Ovary (tissue), 3 donors: ENCODE data around the gene MAD1L1.

Experiments used
- EP300 ChIP-seq: sonication (generic); formaldehyde crosslinking; IDR thresholded peaks from one replicate; pipeline ENCODE4 v1.6.1; 2017; ENCODE audit warnings: antibody characterized with exemption
- POLR2A ChIP-seq: fragments of 450-650 bp; IDR thresholded peaks from one replicate; pipeline ENCODE4 v1.6.1; 2017; ENCODE audit warnings: antibody characterized with exemption, mild to moderate bottlenecking, moderate library complexity
- TF ChIP-seq, protein P1 (sequence below), 3 donors: fragments of 450-650 bp in 2 of 3; fragments of 200-600 bp in 1 of 3; IDR thresholded peaks; one replicate each; pipeline versions ENCODE4 v1.5.1 to v1.8.0; 2016 to 2022; ENCODE audit warnings: antibody characterized with exemption in 3 of 3, mild to moderate bottlenecking in 1 of 3
- donor health status: DM: no; HTN: no; CAD: no.

DNA sequence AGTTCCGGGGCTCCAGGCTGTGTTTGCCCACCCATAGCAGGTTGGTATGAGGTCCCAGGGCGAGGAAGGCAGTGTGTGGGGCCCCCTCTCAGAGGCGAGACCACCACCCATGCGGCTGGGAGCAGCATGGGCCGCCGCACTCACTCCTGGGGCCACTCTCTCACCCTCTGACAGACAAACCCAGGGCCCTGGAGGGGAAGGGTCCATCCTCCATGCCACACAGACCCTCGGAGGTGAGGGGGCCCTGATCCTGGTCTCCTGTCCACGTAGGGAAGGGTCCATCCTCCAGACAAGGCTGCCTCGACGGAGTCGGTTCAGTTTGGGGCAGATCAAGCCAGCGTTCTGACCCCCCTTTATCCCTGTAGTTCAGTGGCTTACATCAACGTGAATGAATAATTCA, 331.9 kb downstream of the MAD1L1 start:
- TF ChIP-seq EP300 = no peak
- TF ChIP-seq, protein P1, sequence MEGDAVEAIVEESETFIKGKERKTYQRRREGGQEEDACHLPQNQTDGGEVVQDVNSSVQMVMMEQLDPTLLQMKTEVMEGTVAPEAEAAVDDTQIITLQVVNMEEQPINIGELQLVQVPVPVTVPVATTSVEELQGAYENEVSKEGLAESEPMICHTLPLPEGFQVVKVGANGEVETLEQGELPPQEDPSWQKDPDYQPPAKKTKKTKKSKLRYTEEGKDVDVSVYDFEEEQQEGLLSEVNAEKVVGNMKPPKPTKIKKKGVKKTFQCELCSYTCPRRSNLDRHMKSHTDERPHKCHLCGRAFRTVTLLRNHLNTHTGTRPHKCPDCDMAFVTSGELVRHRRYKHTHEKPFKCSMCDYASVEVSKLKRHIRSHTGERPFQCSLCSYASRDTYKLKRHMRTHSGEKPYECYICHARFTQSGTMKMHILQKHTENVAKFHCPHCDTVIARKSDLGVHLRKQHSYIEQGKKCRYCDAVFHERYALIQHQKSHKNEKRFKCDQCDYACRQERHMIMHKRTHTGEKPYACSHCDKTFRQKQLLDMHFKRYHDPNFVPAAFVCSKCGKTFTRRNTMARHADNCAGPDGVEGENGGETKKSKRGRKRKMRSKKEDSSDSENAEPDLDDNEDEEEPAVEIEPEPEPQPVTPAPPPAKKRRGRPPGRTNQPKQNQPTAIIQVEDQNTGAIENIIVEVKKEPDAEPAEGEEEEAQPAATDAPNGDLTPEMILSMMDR (IDR thresholded peaks at IDR 0.05) = no peak
- no peak for TF ChIP-seq POLR2A
